Skeletal muscle satellite cell (primary cell): ENCODE data around the gene MMP7.

ENCODE experiments used
- H3K27me3 ChIP-seq: 2 replicates; pipeline ENCODE4 v1.7.0; 2013; ENCODE audit warnings: low read length; ENCODE audit not compliant: control insufficient read depth, insufficient read depth
- H3K36me3 ChIP-seq: 2 replicates; pipeline ENCODE4 v1.7.0; 2013; ENCODE audit warnings: mild to moderate bottlenecking, control low read depth, low read length; ENCODE audit not compliant: insufficient read depth
- H3K4me1 ChIP-seq: 2 replicates; pipeline ENCODE4 v1.7.0; 2013; ENCODE audit warnings: low read length; ENCODE audit not compliant: control insufficient read depth, insufficient read depth
- H3K4me2 ChIP-seq: 2 replicates; pipeline ENCODE4 v1.7.0; 2013; ENCODE audit warnings: mild to moderate bottlenecking, low read length
- H3K4me3 ChIP-seq: 2 replicates; pipeline ENCODE4 v1.7.0; 2013; ENCODE audit warnings: low read length
- H3K9ac ChIP-seq: 2 replicates; pipeline ENCODE4 v1.7.0; 2013; ENCODE audit warnings: mild to moderate bottlenecking, low read depth, low read length, moderate library complexity
- H3K9me3 ChIP-seq: replicated peaks from 2 replicates; pipeline ENCODE4 v1.7.0; 2013; ENCODE audit warnings: mild to moderate bottlenecking, control low read depth, low read length

Gene MMP7

GRCh38 chr11:102559839-102560238 is 29.3 kb upstream of the MMP7 start:
- Histone ChIP-seq H3K27me3 (no peaks in the 10 kb centered on the region), H3K4me2 (peak overlapping the region; percentile 91), H3K4me1 (peaks cover 40% of the 10 kb centered on the region), H3K9me3 (no peaks in the 10 kb centered on the region), H3K9ac (peak overlapping the region; percentile 28), H3K4me3 (peak overlapping the region; percentile 68), H3K36me3 (no peaks in the 10 kb centered on the region)

DNA sequence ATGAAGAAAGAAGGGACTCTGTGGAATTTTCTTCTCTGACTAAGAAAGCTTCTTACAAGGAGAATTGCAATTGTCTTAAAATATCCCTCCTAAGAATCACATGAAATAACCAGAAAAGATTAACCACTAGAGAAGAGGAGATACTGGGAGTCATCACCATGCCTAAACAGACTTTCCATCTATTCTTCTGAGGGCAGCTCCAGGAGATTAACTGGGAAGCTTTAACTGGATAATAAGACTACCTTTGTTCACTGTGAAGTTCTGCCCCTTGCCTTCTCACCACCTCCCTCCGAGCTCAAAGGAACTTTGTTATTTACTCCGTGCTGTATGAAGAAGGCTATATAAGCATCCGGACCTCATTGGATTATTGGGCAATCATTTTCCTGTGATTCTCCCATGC is 24.5 kb upstream of the MMP7 start:
- no peaks in the 10 kb centered on the region for H3K36me3 ChIP-seq
- H3K9me3 ChIP-seq: no peaks in the 10 kb centered on the region
- no peak overlapping the region for H3K4me2 ChIP-seq
- no peak overlapping the region for H3K4me3 ChIP-seq
- peaks cover 8% of the 10 kb centered on the region for H3K4me1 ChIP-seq
- no peak overlapping the region for H3K9ac ChIP-seq
- H3K27me3 ChIP-seq: no peaks in the 10 kb centered on the region

- no peaks in the 10 kb centered on the region for H3K4me1 ChIP-seq
- no peaks in the 10 kb centered on the region for H3K9me3 ChIP-seq
- H3K4me3 ChIP-seq: no peak overlapping the region
- no peak overlapping the region for H3K9ac ChIP-seq
- H3K4me2 ChIP-seq: no peak overlapping the region
- no peaks in the 10 kb centered on the region for H3K36me3 ChIP-seq
- H3K27me3 ChIP-seq: no peaks in the 10 kb centered on the region
Measured at GRCh38 chr11:102553835-102554282, 23.3 kb upstream of the MMP7 start.

GRCh38 chr11:102552447-102553194 is 22.1 kb upstream of the MMP7 start:
- no peak overlapping the region for H3K9ac ChIP-seq
- H3K9me3 ChIP-seq: no peaks in the 10 kb centered on the region
- H3K36me3 ChIP-seq: no peaks in the 10 kb centered on the region
- H3K4me3 ChIP-seq: no peak overlapping the region
- H3K4me2 ChIP-seq: no peak overlapping the region
- no peaks in the 10 kb centered on the region for H3K27me3 ChIP-seq
- no peaks in the 10 kb centered on the region for H3K4me1 ChIP-seq

- Histone ChIP-seq H3K4me2 (no peak overlapping the region), H3K36me3 (no peaks in the 10 kb centered on the region), H3K4me3 (no peak overlapping the region), H3K27me3 (no peaks in the 10 kb centered on the region), H3K9me3 (no peaks in the 10 kb centered on the region), H3K9ac (no peak overlapping the region), H3K4me1 (no peaks in the 10 kb centered on the region)
Measured at GRCh38 chr11:102552020-102552419, 21.5 kb upstream of the MMP7 start.

GRCh38 chr11:102551169-102551781 is 20.7 kb upstream of the MMP7 start:
- Histone ChIP-seq H3K9me3 (no peaks in the 10 kb centered on the region), H3K4me3 (no peak overlapping the region), H3K4me1 (peaks cover 2% of the 10 kb centered on the region), H3K36me3 (no peaks in the 10 kb centered on the region), H3K27me3 (no peaks in the 10 kb centered on the region), H3K9ac (no peak overlapping the region), H3K4me2 (no peak overlapping the region)

DNA sequence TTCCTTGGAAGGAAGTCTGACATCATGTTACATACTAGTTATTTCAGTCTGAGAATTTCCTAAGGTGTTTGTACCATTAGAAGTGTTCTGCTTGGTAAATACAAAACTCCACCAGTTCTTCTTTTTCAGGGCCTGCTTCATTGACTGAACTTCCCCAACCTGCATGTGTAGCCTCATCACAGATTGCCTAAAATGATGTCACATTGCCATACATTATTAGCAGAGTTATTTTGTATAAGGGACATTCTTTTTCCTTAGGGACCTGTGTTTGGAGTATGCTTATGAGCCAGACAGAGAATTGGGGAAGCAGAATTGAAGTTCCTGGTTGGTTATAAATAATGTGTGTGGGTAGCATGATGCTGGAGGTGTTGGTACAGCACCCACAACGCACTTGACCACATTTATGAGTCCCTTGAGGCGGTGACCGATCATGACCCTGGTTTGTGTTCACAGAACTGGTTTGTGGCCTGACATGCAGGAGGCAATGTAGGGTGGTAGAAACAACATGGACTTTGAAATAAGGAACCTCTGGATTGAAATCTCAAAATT is 16.4 kb upstream of the MMP7 start:
- no peaks in the 10 kb centered on the region for H3K9me3 ChIP-seq
- peaks cover 4% of the 10 kb centered on the region for H3K4me1 ChIP-seq
- no peaks in the 10 kb centered on the region for H3K36me3 ChIP-seq
- H3K4me3 ChIP-seq: no peak overlapping the region
- no peaks in the 10 kb centered on the region for H3K27me3 ChIP-seq
- no peak overlapping the region for H3K9ac ChIP-seq
- no peak overlapping the region for H3K4me2 ChIP-seq

- Histone ChIP-seq H3K4me3 (no peak overlapping the region), H3K4me1 (peaks cover 4% of the 10 kb centered on the region), H3K36me3 (no peaks in the 10 kb centered on the region), H3K27me3 (no peaks in the 10 kb centered on the region), H3K9me3 (no peaks in the 10 kb centered on the region), H3K4me2 (no peak overlapping the region), H3K9ac (no peak overlapping the region)
Measured at GRCh38 chr11:102546427-102546826, 15.9 kb upstream of the MMP7 start.

- no peaks in the 10 kb centered on the region for H3K36me3 ChIP-seq
- H3K27me3 ChIP-seq: no peaks in the 10 kb centered on the region
- no peak overlapping the region for H3K9ac ChIP-seq
- no peak overlapping the region for H3K4me2 ChIP-seq
- H3K4me1 ChIP-seq: peaks cover 4% of the 10 kb centered on the region
- H3K9me3 ChIP-seq: no peaks in the 10 kb centered on the region
- no peak overlapping the region for H3K4me3 ChIP-seq
Measured at GRCh38 chr11:102545701-102546100, 15.2 kb upstream of the MMP7 start.

GRCh38 chr11:102544594-102544993 is 14.0 kb upstream of the MMP7 start:
- no peak overlapping the region for H3K4me2 ChIP-seq
- no peaks in the 10 kb centered on the region for H3K36me3 ChIP-seq
- no peaks in the 10 kb centered on the region for H3K27me3 ChIP-seq
- no peak overlapping the region for H3K9ac ChIP-seq
- no peaks in the 10 kb centered on the region for H3K9me3 ChIP-seq
- peaks cover 4% of the 10 kb centered on the region for H3K4me1 ChIP-seq
- H3K4me3 ChIP-seq: no peak overlapping the region

- no peaks in the 10 kb centered on the region for H3K27me3 ChIP-seq
- H3K9me3 ChIP-seq: no peaks in the 10 kb centered on the region
- no peak overlapping the region for H3K4me3 ChIP-seq
- no peaks in the 10 kb centered on the region for H3K36me3 ChIP-seq
- no peak overlapping the region for H3K4me2 ChIP-seq
- no peak overlapping the region for H3K9ac ChIP-seq
- no peaks in the 10 kb centered on the region for H3K4me1 ChIP-seq
Measured at GRCh38 chr11:102539567-102539966, 9.0 kb upstream of the MMP7 start.

DNA sequence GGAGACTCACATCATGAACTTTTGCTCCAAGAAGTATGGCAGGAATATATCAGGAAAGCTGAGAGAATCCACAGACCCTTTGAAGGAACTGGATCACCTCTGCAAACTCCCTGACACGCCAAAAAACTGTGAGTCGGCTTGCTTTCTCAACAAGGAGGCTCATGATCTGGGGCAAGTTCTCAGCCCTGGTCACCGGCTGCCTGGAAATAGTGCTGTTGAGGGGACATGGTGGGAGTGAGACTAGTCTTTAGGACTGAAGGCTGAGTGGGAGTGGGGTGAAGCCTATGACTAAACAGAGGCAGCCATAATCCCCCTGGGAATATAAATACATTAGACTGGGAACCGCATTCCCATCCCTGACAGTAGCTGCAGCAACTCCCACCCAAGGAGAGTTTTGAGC is 8.4 kb upstream of the MMP7 start:
- Histone ChIP-seq H3K4me2 (no peak overlapping the region), H3K36me3 (no peaks in the 10 kb centered on the region), H3K4me1 (peaks cover 3% of the 10 kb centered on the region), H3K9ac (no peak overlapping the region), H3K4me3 (no peak overlapping the region), H3K9me3 (no peaks in the 10 kb centered on the region), H3K27me3 (no peaks in the 10 kb centered on the region)
